Stimulated activated effector memory CD8-positive, alpha-beta T cell treated with anti-CD3 and anti-CD28 coated beads, Interleukin-12 subunit alpha, Interleukin-12 subunit beta, amount 100 ng/mL, for 72 hours (primary cell): ENCODE results near the gene KATNB1.

Experiments used
- ATAC-seq: fragments of 150-1000 bp; cut with Tn5 transposase; 2 replicates; pipeline ENCODE4 v1.10.0; 2021
- DNase-seq, 2 donors: peaks; one replicate each; pipeline ENCODE4 v3.0.0; 2021 to 2022; ENCODE audit warnings: low spot score in 2 of 2
- H3K27ac Mint-ChIP-seq: one replicate; pipeline ENCODE4 v1.8.0; 2022; ENCODE audit warnings: mild to moderate bottlenecking, mixed read lengths
- H3K36me3 Mint-ChIP-seq: one replicate; pipeline ENCODE4 v1.8.0; 2022; ENCODE audit warnings: mild to moderate bottlenecking, mixed read lengths
- H3K4me1 Mint-ChIP-seq: one replicate; pipeline ENCODE4 v1.8.0; 2022; ENCODE audit warnings: mixed read lengths
- H3K4me3 Mint-ChIP-seq: one replicate; pipeline ENCODE4 v1.8.0; 2022; ENCODE audit warnings: mild to moderate bottlenecking, mixed read lengths
- H3K9me3 Mint-ChIP-seq: one replicate; pipeline ENCODE4 v1.8.0; 2022; ENCODE audit warnings: mixed read lengths

The KATNB1 gene

GRCh38 chr16:57752581-57753447, 17.2 kb downstream of the KATNB1 start:
- DNase-seq: no peak
- peaks cover 26% of the 10 kb centered on the region for H3K4me1 Mint-ChIP-seq
- no peak for ATAC-seq
- no peaks in the 10 kb centered on the region for H3K9me3 Mint-ChIP-seq
- H3K36me3 Mint-ChIP-seq: peaks cover 21% of the 10 kb centered on the region
- no peak overlapping the region for H3K4me3 Mint-ChIP-seq
- H3K27ac Mint-ChIP-seq: no peak overlapping the region

GRCh38 chr16:57753448-57754353, 18.1 kb downstream of the KATNB1 start:
- ATAC-seq (no peak), DNase-seq (no peak)
- Mint-ChIP-seq H3K36me3 (peaks cover 21% of the 10 kb centered on the region), H3K4me3 (no peak overlapping the region), H3K9me3 (no peaks in the 10 kb centered on the region), H3K4me1 (peaks cover 28% of the 10 kb centered on the region), H3K27ac (peak overlapping the region; percentile 62)

DNA sequence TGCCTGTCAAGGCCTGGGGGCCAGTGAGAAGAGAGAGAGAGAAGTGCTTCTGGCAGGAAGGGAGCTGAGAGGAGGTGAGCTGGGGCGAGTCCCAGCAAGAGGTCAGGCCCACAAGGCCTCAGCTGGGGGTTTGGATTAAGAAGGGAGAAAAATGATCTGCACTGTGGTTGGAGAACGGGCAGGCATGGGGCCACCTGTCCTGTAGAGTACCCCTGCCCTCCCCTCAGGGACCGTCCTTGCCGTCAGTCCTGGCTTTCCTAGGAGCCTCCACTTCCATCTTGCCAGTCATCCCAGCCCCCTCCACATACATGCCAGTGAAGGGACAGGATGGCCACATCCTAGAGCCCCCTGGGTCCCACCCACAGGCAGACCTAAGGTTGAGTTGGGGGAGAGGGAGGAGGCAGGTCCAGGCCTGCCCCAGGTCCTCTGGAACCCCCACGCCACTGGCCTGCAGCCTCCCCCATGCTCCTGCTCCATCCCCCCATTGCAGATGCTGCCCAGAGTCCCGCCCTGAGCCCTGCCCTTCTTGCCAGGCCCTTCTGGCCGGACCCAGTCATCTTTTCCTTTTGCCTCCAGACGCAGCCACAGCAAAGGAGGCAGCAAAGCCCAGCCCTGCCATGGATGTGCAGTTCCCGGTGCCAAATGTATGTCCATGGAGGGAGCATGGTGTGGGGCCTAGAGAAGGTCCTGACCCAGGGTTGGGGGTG, 18.9 kb downstream of the KATNB1 start:
- peaks cover 30% of the 10 kb centered on the region for H3K4me1 Mint-ChIP-seq
- H3K27ac Mint-ChIP-seq: peak overlapping the region; percentile 62

GRCh38 chr16:57755061-57755684, 19.6 kb downstream of the KATNB1 start:
- Mint-ChIP-seq H3K36me3 (peaks cover 21% of the 10 kb centered on the region), H3K27ac (peak overlapping the region; percentile 62), H3K4me1 (peaks cover 23% of the 10 kb centered on the region), H3K4me3 (no peak overlapping the region), H3K9me3 (no peaks in the 10 kb centered on the region)
- no peak for ATAC-seq
- DNase-seq: no peak

More for the DNA sequence above, 18.9 kb downstream of the KATNB1 start:
- ATAC-seq (no peak), DNase-seq (no peak)
- H3K9me3 Mint-ChIP-seq: no peaks in the 10 kb centered on the region
- H3K4me3 Mint-ChIP-seq: no peak overlapping the region
- H3K36me3 Mint-ChIP-seq: peaks cover 21% of the 10 kb centered on the region

DNA sequence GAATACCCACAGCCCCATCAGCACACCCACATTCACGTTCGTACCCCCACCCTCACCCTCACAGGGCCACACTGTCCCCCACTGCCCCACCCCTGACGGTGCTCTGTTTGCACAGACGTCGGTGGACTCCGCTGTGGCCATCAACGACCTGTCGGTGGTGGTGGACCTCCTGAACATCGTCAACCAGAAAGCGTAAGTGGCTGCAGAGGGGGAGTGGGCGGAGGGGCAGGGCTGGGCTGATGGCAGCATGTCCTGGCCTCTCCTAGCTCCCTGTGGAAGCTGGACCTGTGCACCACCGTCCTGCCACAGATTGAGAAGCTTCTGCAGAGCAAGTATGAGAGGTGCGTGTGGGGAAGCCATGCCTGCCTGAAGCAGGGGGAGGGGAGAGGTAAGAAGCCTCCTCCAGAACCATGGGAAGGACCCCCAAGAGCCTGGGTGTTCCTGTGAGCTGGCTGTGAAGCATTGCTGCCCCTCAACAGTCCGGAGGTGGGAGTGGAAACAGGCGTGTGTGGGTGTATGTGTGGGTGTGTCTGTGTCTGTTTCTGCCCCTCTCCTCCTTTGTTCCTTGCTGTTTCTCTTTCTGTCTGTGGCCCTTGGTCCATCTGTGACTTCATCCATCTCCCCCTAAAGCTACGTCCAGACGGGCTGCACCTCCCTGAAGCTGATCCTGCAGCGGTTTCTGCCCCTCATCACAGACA, 20.3 kb downstream of the KATNB1 start:
- H3K36me3 Mint-ChIP-seq: peaks cover 16% of the 10 kb centered on the region
- H3K9me3 Mint-ChIP-seq: no peaks in the 10 kb centered on the region
- no peak for ATAC-seq
- H3K4me3 Mint-ChIP-seq: no peak overlapping the region
- peak overlapping the region; percentile 80 for H3K27ac Mint-ChIP-seq
- DNase-seq: no peak
- H3K4me1 Mint-ChIP-seq: peaks cover 19% of the 10 kb centered on the region

- H3K4me1 Mint-ChIP-seq: peaks cover 13% of the 10 kb centered on the region
- H3K27ac Mint-ChIP-seq: peak overlapping the region; percentile 80
- H3K36me3 Mint-ChIP-seq: peaks cover 15% of the 10 kb centered on the region
- no peak overlapping the region for H3K4me3 Mint-ChIP-seq
- DNase-seq (no peak), ATAC-seq (no peak)
- no peaks in the 10 kb centered on the region for H3K9me3 Mint-ChIP-seq
Observed at GRCh38 chr16:57756424-57757325, 21.1 kb downstream of the KATNB1 start.

- Mint-ChIP-seq H3K36me3 (peaks cover 15% of the 10 kb centered on the region), H3K4me3 (no peak overlapping the region)
- peak; percentile 88 for ATAC-seq
Observed at GRCh38 chr16:57757326-57757786, 21.8 kb downstream of the KATNB1 start.

DNA sequence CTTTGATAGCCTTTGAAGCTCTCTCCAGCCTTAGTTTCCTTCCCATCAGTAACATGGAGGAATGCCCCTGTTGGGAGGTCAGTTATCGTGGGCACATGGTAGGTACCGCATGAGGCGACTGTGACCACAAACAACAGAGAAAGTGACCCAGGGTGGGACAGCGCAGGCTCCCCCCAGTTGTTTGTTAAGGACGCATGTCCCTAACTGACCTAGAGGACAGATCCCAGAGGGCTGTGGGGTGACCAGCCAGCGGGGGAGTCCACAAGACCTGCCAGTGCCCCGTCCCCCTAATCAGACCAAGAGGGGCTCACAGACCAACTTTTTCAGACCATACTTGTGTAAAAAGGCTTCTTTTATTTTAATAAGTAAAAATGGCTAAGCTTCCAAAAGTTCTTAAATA, 22.3 kb downstream of the KATNB1 start:
- H3K27ac Mint-ChIP-seq: no peak overlapping the region
- peaks cover 15% of the 10 kb centered on the region for H3K36me3 Mint-ChIP-seq
- ATAC-seq (no peak), DNase-seq (no peak)
- no peak overlapping the region for H3K4me3 Mint-ChIP-seq
- peaks cover 13% of the 10 kb centered on the region for H3K4me1 Mint-ChIP-seq
- no peaks in the 10 kb centered on the region for H3K9me3 Mint-ChIP-seq

More at GRCh38 chr16:57757326-57757786, 21.8 kb downstream of the KATNB1 start:
- Mint-ChIP-seq H3K4me1 (peaks cover 13% of the 10 kb centered on the region), H3K27ac (no peak overlapping the region), H3K9me3 (no peaks in the 10 kb centered on the region)
- DNase-seq: peak; percentile 98

DNA sequence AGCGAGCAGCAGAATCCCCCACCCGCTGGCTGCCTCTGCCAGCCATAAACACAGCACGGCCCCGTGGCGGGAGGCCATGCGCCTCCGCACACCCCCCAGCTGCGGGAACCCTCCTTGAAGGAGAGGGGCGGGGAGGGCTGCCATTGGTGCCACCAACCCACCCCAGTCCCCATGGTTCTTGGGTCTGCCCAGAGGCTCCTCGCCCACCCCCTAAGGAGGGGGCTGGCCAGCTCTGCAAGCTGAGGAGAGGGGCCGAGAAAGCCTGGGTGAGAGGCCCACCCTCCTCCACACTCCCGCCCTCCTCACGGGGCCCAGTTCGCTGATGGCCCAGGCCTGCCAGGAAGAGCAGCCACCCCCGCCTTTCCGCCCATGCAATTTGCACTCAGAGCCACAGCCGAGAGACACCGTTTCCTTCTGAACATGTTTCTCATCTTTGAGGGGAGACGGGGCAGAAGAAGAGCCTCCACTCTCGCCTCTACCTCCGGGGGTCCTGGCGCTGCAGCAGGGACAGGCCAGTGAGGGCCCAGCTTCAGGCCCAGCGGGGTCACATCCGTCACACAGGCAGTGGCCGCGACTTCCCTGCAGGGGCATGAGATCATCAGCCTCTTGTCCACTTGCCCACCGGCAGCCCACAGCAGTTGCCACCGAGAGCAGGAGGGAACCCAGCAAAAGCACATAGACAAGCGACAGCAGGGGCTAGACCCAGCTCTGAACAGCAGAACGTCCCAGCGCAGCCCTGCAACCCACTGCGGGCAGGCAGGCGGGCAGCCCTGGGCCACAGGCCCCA, 23.0 kb downstream of the KATNB1 start:
- no peak for ATAC-seq
- no peaks in the 10 kb centered on the region for H3K9me3 Mint-ChIP-seq

GRCh38 chr16:57759131-57759530, 23.6 kb downstream of the KATNB1 start:
- Mint-ChIP-seq H3K4me3 (no peak overlapping the region), H3K27ac (peak overlapping the region; percentile 43), H3K36me3 (peaks cover 12% of the 10 kb centered on the region), H3K9me3 (no peaks in the 10 kb centered on the region), H3K4me1 (peaks cover 13% of the 10 kb centered on the region)
- ATAC-seq (no peak), DNase-seq (no peak)

More for the DNA sequence above, 23.0 kb downstream of the KATNB1 start:
- peaks cover 13% of the 10 kb centered on the region for H3K4me1 Mint-ChIP-seq
- no peak overlapping the region for H3K4me3 Mint-ChIP-seq
- DNase-seq: no peak
- H3K36me3 Mint-ChIP-seq: peaks cover 15% of the 10 kb centered on the region
- no peak overlapping the region for H3K27ac Mint-ChIP-seq

GRCh38 chr16:57759541-57760356, 24.2 kb downstream of the KATNB1 start:
- ATAC-seq (no peak), DNase-seq (no peak)
- Mint-ChIP-seq H3K27ac (peak overlapping the region; percentile 43), H3K9me3 (no peaks in the 10 kb centered on the region), H3K4me1 (peaks cover 18% of the 10 kb centered on the region), H3K4me3 (no peak overlapping the region), H3K36me3 (peaks cover 7% of the 10 kb centered on the region)
